Mesothelial cell of epicardium (in vitro differentiated cells): Measurements from ENCODE around the gene SNTB2. TPM values are rescaled to one million over a fixed set of nuclear protein-coding genes. Genes with fewer than 3 reads are reported as not detected.

Source experiments
- DNase-seq, 2 experiments: peaks; one replicate each; pipeline ENCODE4 v3.0.0; 2021; ENCODE audit warnings: low spot score in 2 of 2; ENCODE audit not compliant: unreplicated experiment in 2 of 2
- H3K27ac Mint-ChIP-seq: 2 replicates; pipeline ENCODE4 v1.8.0; 2021; ENCODE audit warnings: mixed read lengths
- H3K27me3 Mint-ChIP-seq: 2 replicates; pipeline ENCODE4 v1.8.0; 2021; ENCODE audit warnings: low read depth, mixed read lengths
- H3K36me3 Mint-ChIP-seq: 2 replicates; pipeline ENCODE4 v1.8.0; 2021; ENCODE audit warnings: mixed read lengths
- H3K4me1 Mint-ChIP-seq: 2 replicates; pipeline ENCODE4 v1.8.0; 2021; ENCODE audit warnings: mixed read lengths
- H3K4me3 Mint-ChIP-seq: 2 replicates; pipeline ENCODE4 v1.8.0; 2021; ENCODE audit warnings: mild to moderate bottlenecking, moderate library complexity, mixed read lengths
- H3K9me3 Mint-ChIP-seq: 2 replicates; pipeline ENCODE4 v1.8.0; 2021; ENCODE audit warnings: mixed read lengths
- total RNA-seq: library from RNA; stranded (reverse); gene quantifications from 3 replicates; pipeline ENCODE4 v1.2.1, GENCODE V29; 2021
- TF ChIP-seq, protein P1 (sequence below): fragments of 200-600 bp; sonication (generic); IDR thresholded peaks from one replicate; pipeline ENCODE4 v1.5.0; 2021; ENCODE audit warnings: antibody characterized with exemption; ENCODE audit not compliant: unreplicated experiment

SNTB2 gene
- total RNA-seq, 1 donor from 2014 or later, result 26.7 TPM

DNA sequence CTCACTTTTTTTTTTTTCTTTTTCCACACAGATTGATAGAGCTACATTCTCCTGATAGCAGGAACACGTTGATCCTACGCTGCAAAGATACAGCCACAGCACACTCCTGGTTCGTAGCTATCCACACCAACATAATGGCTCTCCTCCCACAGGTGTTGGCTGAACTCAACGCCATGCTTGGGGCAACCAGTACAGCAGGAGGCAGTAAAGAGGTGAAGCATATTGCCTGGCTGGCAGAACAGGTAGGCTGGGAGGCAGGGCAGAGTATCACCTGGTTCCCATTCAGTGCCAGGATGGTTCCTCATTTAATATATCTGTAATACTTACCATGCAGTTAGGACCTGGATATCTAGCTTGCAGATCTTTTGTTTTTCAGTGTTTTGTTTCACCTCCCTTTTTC lies 73.1 kb downstream of the SNTB2 start:
- Mint-ChIP-seq H3K36me3 (peaks cover 27% of the 10 kb centered on the region), H3K4me1 (no peaks in the 10 kb centered on the region), H3K9me3 (peaks cover 3% of the 10 kb centered on the region), H3K27me3 (no peaks in the 10 kb centered on the region), H3K4me3 (no peak overlapping the region), H3K27ac (peak overlapping the region; percentile 6)
- TF ChIP-seq, protein P1, sequence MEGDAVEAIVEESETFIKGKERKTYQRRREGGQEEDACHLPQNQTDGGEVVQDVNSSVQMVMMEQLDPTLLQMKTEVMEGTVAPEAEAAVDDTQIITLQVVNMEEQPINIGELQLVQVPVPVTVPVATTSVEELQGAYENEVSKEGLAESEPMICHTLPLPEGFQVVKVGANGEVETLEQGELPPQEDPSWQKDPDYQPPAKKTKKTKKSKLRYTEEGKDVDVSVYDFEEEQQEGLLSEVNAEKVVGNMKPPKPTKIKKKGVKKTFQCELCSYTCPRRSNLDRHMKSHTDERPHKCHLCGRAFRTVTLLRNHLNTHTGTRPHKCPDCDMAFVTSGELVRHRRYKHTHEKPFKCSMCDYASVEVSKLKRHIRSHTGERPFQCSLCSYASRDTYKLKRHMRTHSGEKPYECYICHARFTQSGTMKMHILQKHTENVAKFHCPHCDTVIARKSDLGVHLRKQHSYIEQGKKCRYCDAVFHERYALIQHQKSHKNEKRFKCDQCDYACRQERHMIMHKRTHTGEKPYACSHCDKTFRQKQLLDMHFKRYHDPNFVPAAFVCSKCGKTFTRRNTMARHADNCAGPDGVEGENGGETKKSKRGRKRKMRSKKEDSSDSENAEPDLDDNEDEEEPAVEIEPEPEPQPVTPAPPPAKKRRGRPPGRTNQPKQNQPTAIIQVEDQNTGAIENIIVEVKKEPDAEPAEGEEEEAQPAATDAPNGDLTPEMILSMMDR, result no peak
- no peak for DNase-seq

DNA sequence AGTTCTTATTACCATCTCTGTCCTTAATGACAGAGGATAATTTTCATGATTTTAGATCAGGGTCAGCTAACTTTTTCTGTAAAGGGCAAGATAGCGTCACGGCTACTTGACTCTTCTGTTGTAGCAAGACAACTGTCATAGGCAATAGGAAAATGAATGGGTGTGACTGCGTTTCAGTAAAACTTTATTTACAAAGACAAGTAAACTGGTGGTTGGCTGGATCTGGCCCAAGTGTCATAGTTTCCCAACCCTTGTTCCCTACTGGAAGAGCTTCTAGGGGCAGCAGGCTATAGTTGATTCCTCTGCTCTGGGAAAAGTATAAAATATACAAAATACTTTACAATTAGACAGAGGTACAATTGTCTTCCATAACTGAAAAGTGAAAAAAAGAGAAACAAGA lies 73.5 kb downstream of the SNTB2 start:
- no peak for DNase-seq
- no peaks in the 10 kb centered on the region for H3K27me3 Mint-ChIP-seq
- TF ChIP-seq, protein P1, result no peak
- no peak overlapping the region for H3K27ac Mint-ChIP-seq
- H3K4me1 Mint-ChIP-seq, result no peaks in the 10 kb centered on the region
- no peak overlapping the region for H3K4me3 Mint-ChIP-seq
- H3K9me3 Mint-ChIP-seq, result peaks cover 3% of the 10 kb centered on the region
- peaks cover 27% of the 10 kb centered on the region for H3K36me3 Mint-ChIP-seq

DNA sequence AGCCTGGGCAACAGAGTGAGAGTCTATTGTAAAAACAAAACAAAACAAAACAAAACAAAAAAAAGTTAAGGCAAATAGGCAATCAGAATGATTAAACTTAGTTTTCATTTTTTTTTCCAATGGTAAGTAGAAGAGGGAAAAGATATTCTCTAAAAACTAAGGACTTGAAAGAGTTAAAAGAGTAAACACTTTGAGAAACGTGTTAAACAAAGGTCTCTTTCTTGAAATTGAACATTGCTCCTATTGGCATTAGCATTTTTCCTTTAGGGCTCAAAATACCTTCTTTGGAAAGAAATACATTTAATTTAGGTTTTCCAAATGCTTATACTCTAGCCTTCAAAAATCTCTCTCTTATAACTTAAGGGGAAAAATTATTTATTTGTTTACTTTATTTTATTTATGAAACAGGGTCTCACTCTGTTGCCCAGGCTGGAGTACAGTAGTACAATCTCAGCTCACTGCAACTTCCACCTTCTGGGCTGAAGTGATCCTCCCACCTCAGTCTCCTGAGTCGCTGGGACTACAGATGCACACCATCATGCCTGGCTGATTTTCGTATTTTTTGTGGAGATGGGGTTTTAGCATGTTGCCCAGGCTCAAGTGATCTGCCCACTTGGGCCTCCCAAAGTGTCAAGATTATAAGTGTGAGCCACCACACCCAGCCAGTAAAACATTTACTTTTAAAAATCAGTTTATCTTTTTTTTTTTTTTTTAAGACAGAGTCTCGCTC lies 79.5 kb downstream of the SNTB2 start:
- Mint-ChIP-seq H3K27me3 (no peaks in the 10 kb centered on the region), H3K36me3 (peaks cover 29% of the 10 kb centered on the region), H3K4me1 (peaks cover 3% of the 10 kb centered on the region), H3K27ac (no peak overlapping the region), H3K9me3 (peaks cover 3% of the 10 kb centered on the region), H3K4me3 (no peak overlapping the region)
- DNase-seq, result no peak
- TF ChIP-seq, protein P1, result no peak

DNA sequence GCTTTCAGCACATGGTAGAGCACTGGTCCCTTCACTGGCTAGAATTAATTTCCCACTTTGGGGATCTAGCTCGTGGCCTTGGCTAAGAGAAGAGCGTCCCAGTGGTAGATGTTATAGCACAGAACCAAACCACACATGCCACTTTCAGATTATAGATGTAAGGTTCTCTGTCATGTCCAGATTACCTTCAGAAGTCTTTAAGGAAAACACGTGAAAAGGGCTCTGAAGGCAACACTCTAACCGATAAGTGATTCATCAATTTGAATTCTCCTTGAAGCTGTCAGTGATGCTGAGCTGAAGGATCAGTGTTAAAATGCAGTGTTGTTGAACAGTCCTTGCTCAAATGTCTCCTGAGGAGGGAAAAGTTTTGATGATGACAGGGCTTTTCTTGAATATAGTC lies 80.7 kb downstream of the SNTB2 start:
- Mint-ChIP-seq H3K4me3 (no peak overlapping the region), H3K27me3 (no peaks in the 10 kb centered on the region), H3K27ac (peak overlapping the region; percentile 72), H3K4me1 (peaks cover 3% of the 10 kb centered on the region), H3K36me3 (peaks cover 27% of the 10 kb centered on the region), H3K9me3 (peaks cover 3% of the 10 kb centered on the region)
- TF ChIP-seq, protein P1, result no peak
- DNase-seq, result no peak

DNA sequence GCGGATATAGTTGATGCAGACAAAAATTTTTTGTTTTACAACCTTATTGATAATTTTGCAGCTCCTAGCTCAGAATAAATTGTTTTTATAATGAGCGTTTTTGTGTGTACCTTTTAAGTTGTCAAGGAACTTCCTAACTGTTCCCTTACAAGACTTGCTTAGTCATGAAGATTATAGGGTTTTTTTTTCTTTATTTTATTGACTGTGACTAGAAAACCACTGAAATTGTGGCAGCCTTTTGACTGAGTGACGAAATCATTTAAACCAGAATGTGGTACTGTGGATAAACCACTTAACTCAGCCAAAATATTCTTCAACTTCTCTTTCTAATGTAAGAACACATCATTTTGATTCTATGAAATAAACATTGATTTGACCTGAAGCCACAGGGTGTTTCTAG lies 83.4 kb downstream of the SNTB2 start:
- H3K27me3 Mint-ChIP-seq, result no peaks in the 10 kb centered on the region
- TF ChIP-seq, protein P1, result no peak
- no peak for DNase-seq
- H3K36me3 Mint-ChIP-seq, result peaks cover 23% of the 10 kb centered on the region
- H3K4me1 Mint-ChIP-seq, result peaks cover 5% of the 10 kb centered on the region
- H3K4me3 Mint-ChIP-seq, result no peak overlapping the region
- H3K9me3 Mint-ChIP-seq, result no peaks in the 10 kb centered on the region
- H3K27ac Mint-ChIP-seq, result no peak overlapping the region
